BE2C (cell line): Measurements from ENCODE around the gene KLF15.

Experiments
- DNase-seq: peaks from one replicate; pipeline ENCODE4 v3.0.0-alpha.2; 2020
- H3K27me3 ChIP-seq: fragments of 250-450 bp; sonication (Bioruptor Pico); 2 replicates; pipeline ENCODE4 v1.5.1; 2020; ENCODE audit warnings: mild to moderate bottlenecking
- H3K36me3 ChIP-seq: fragments of 250-450 bp; sonication (Bioruptor Pico); 2 replicates; pipeline ENCODE4 v1.5.1; 2020; ENCODE audit warnings: mild to moderate bottlenecking
- H3K4me1 ChIP-seq: fragments of 250-450 bp; sonication (Bioruptor Pico); 2 replicates; pipeline ENCODE4 v1.5.1; 2020
- H3K4me3 ChIP-seq: 2 replicates; pipeline ENCODE4 v1.5.1; 2011; ENCODE audit warnings: low read depth, low read length
- H3K9me3 ChIP-seq: fragments of 250-450 bp; sonication (Bioruptor Pico); 2 replicates; pipeline ENCODE4 v1.5.1; 2020
- TF ChIP-seq, protein P1 (sequence below): IDR thresholded peaks from 2 replicates; pipeline ENCODE4 v1.5.1; 2012; ENCODE audit warnings: mild to moderate bottlenecking, low read depth, low read length

Gene KLF15

DNA sequence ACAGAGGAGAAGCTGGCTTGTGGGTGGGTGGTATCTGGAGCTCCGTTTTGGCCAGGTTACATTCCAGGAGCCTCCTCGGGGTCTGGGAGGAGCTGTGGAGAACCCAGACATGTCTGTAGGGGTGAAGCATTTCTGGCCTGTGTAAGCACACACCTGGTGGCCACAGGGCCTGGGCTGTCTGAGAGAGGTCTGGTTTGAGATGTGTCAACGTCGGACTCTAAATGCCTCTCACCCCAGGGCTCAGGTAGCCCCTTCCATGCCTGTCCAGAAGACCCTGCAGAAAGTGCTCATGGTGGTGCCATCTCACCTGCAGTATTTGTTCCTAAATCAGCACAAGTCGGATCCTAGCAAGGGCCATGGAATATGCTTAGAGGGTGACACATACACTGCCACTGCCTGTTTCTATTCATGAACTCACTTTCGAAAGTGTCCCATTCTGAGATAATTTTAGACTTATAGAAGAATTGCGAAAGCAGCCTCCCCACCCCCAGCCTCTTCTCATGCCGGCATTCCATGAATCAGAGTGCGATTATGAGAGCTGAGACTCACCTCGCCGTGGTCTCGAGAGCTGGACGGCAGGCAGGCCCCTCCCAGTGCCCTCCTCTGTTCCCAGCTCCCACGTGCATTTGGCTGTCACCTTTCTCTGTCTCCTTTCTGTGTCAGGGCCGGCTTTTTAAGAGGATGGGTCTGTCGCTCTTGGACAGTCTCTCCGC, 63.7 kb downstream of the KLF15 start:
- H3K4me3 ChIP-seq = no peak overlapping the region
- TF ChIP-seq, protein P1, sequence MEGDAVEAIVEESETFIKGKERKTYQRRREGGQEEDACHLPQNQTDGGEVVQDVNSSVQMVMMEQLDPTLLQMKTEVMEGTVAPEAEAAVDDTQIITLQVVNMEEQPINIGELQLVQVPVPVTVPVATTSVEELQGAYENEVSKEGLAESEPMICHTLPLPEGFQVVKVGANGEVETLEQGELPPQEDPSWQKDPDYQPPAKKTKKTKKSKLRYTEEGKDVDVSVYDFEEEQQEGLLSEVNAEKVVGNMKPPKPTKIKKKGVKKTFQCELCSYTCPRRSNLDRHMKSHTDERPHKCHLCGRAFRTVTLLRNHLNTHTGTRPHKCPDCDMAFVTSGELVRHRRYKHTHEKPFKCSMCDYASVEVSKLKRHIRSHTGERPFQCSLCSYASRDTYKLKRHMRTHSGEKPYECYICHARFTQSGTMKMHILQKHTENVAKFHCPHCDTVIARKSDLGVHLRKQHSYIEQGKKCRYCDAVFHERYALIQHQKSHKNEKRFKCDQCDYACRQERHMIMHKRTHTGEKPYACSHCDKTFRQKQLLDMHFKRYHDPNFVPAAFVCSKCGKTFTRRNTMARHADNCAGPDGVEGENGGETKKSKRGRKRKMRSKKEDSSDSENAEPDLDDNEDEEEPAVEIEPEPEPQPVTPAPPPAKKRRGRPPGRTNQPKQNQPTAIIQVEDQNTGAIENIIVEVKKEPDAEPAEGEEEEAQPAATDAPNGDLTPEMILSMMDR = no peak
- H3K36me3 ChIP-seq = no peaks in the 10 kb centered on the region
- H3K27me3 ChIP-seq = no peaks in the 10 kb centered on the region
- H3K4me1 ChIP-seq = no peaks in the 10 kb centered on the region
- no peak for DNase-seq
- no peaks in the 10 kb centered on the region for H3K9me3 ChIP-seq
